Activated CD4-positive, alpha-beta T cell treated with anti-CD3 and anti-CD28 coated beads, Interleukin-2, amount 10 ng/mL, durations not matched to agents 7 days and 5 days (primary cell): ENCODE data around the gene ME2. TPM values are rescaled to one million over a fixed set of nuclear protein-coding genes. Genes with fewer than 3 reads are reported as not detected.

Source experiments
- CTCF ChIA-PET: fragments of 350-600 bp; sonication (Branson Sonifier 250); formaldehyde crosslinking; loops from one replicate; lab custom pipeline; 2021; ENCODE audit warnings: antibody characterized with exemption; lab: Charles Lee
- POLR2A ChIA-PET: fragments of 350-600 bp; sonication (Branson Sonifier 250); formaldehyde crosslinking; loops from one replicate; lab custom pipeline; 2021; ENCODE audit warnings: antibody characterized with exemption; lab: Charles Lee
- DNase-seq: peaks from one replicate; pipeline ENCODE4 v3.0.0-alpha.2; 2020
- H3K27ac Mint-ChIP-seq: one replicate; pipeline ENCODE4 v1.8.0; 2021; ENCODE audit warnings: mild to moderate bottlenecking, moderate library complexity, mixed read lengths
- H3K27me3 Mint-ChIP-seq: one replicate; pipeline ENCODE4 v1.8.0; 2021; ENCODE audit warnings: mixed read lengths
- H3K36me3 Mint-ChIP-seq: one replicate; pipeline ENCODE4 v1.8.0; 2021; ENCODE audit warnings: low read depth, mixed read lengths
- H3K4me1 Mint-ChIP-seq: one replicate; pipeline ENCODE4 v1.8.0; 2021; ENCODE audit warnings: mixed read lengths
- H3K4me3 Mint-ChIP-seq: one replicate; pipeline ENCODE4 v1.8.0; 2021; ENCODE audit warnings: mild to moderate bottlenecking, moderate library complexity, mixed read lengths
- H3K9me3 Mint-ChIP-seq: one replicate; pipeline ENCODE4 v1.8.0; 2021; ENCODE audit warnings: mixed read lengths
- total RNA-seq, 2 experiments: library from RNA; stranded (reverse); gene quantifications; one replicate each; pipeline ENCODE4 v1.2.3, GENCODE V29; 2021

ME2 gene
- total RNA-seq, 2 experiments from 2014 or later, result 84.1 to 98.5 TPM

GRCh38 chr18:50902797-50903196, 23.9 kb downstream of the ME2 start:
- Mint-ChIP-seq H3K4me3 (no peak overlapping the region), H3K27ac (no peak overlapping the region), H3K4me1 (peaks cover 4% of the 10 kb centered on the region), H3K36me3 (peaks cover 77% of the 10 kb centered on the region), H3K27me3 (no peaks in the 10 kb centered on the region), H3K9me3 (peaks cover 11% of the 10 kb centered on the region)
- DNase-seq, result no peak
- POLR2A ChIA-PET, result no interaction called here
- CTCF ChIA-PET, result interaction anchor here (1.1 kb wide), 1 partner anchor 8 kb away, joined by 3 read pairs; no protein-coding TSS in a partner anchor

GRCh38 chr18:50906843-50907242, 27.9 kb downstream of the ME2 start:
- Mint-ChIP-seq H3K27ac (no peak overlapping the region), H3K4me3 (no peak overlapping the region), H3K27me3 (no peaks in the 10 kb centered on the region), H3K36me3 (peaks cover 73% of the 10 kb centered on the region), H3K4me1 (peaks cover 9% of the 10 kb centered on the region), H3K9me3 (peaks cover 3% of the 10 kb centered on the region)
- POLR2A ChIA-PET, result no interaction called here
- CTCF ChIA-PET, result interaction anchor here (0.9 kb wide), 1 partner anchor 18 kb away, joined by 3 read pairs; no protein-coding TSS in a partner anchor
- DNase-seq, result no peak

- Mint-ChIP-seq H3K36me3 (peaks cover 77% of the 10 kb centered on the region), H3K4me1 (peaks cover 9% of the 10 kb centered on the region), H3K27ac (peak overlapping the region; percentile 9), H3K9me3 (peaks cover 3% of the 10 kb centered on the region), H3K4me3 (no peak overlapping the region), H3K27me3 (no peaks in the 10 kb centered on the region)
- CTCF ChIA-PET, result interaction anchor here (0.6 to 0.9 kb wide), 3 partner anchors 17 to 106 kb away, joined by 3 to 4 read pairs (median 4); no protein-coding TSS in a partner anchor
- POLR2A ChIA-PET, result no interaction called here
- DNase-seq, result no peak
Measured at GRCh38 chr18:50909261-50909660, 30.3 kb downstream of the ME2 start.

GRCh38 chr18:50911006-50911405, 32.1 kb downstream of the ME2 start:
- Mint-ChIP-seq H3K27ac (no peak overlapping the region), H3K9me3 (peaks cover 3% of the 10 kb centered on the region), H3K4me1 (peaks cover 13% of the 10 kb centered on the region), H3K27me3 (no peaks in the 10 kb centered on the region), H3K36me3 (peaks cover 68% of the 10 kb centered on the region), H3K4me3 (no peak overlapping the region)
- ChIA-PET CTCF (interaction anchor here (1.1 kb wide), 1 partner anchor 9 kb away, joined by 3 read pairs; no protein-coding TSS in a partner anchor), POLR2A (interaction anchor here (1.0 kb wide), 1 partner anchor 119 kb away, joined by 3 read pairs; the partner anchor contains the start of gene SMAD4)
- DNase-seq, result no peak

- Mint-ChIP-seq H3K36me3 (peaks cover 58% of the 10 kb centered on the region), H3K9me3 (no peaks in the 10 kb centered on the region), H3K4me1 (peaks cover 6% of the 10 kb centered on the region), H3K4me3 (no peak overlapping the region), H3K27me3 (no peaks in the 10 kb centered on the region), H3K27ac (no peak overlapping the region)
- POLR2A ChIA-PET, result no interaction called here
- CTCF ChIA-PET, result no interaction called here
- no peak for DNase-seq
Measured at GRCh38 chr18:50917021-50917420, 38.1 kb downstream of the ME2 start.

GRCh38 chr18:50918153-50918552, 39.2 kb downstream of the ME2 start:
- H3K4me3 Mint-ChIP-seq, result no peak overlapping the region
- POLR2A ChIA-PET, result no interaction called here
- no peak overlapping the region for H3K27ac Mint-ChIP-seq
- CTCF ChIA-PET, result no interaction called here
- H3K4me1 Mint-ChIP-seq, result peaks cover 6% of the 10 kb centered on the region
- DNase-seq, result no peak
- no peaks in the 10 kb centered on the region for H3K9me3 Mint-ChIP-seq
- no peaks in the 10 kb centered on the region for H3K27me3 Mint-ChIP-seq
- H3K36me3 Mint-ChIP-seq, result peaks cover 63% of the 10 kb centered on the region

GRCh38 chr18:50924372-50924771, 45.5 kb downstream of the ME2 start:
- Mint-ChIP-seq H3K36me3 (peaks cover 76% of the 10 kb centered on the region), H3K9me3 (peaks cover 12% of the 10 kb centered on the region), H3K27me3 (no peaks in the 10 kb centered on the region), H3K4me3 (no peak overlapping the region), H3K27ac (no peak overlapping the region), H3K4me1 (no peaks in the 10 kb centered on the region)
- ChIA-PET POLR2A (no interaction called here), CTCF (no interaction called here)
- no peak for DNase-seq

- Mint-ChIP-seq H3K36me3 (peaks cover 65% of the 10 kb centered on the region), H3K4me3 (no peak overlapping the region), H3K4me1 (no peaks in the 10 kb centered on the region), H3K9me3 (peaks cover 12% of the 10 kb centered on the region), H3K27me3 (no peaks in the 10 kb centered on the region), H3K27ac (no peak overlapping the region)
- DNase-seq, result no peak
- CTCF ChIA-PET, result no interaction called here
- POLR2A ChIA-PET, result no interaction called here
Measured at GRCh38 chr18:50926521-50926920, 47.6 kb downstream of the ME2 start.

- H3K4me1 Mint-ChIP-seq, result no peaks in the 10 kb centered on the region
- H3K27me3 Mint-ChIP-seq, result no peaks in the 10 kb centered on the region
- H3K4me3 Mint-ChIP-seq, result no peak overlapping the region
- ChIA-PET CTCF (no interaction called here), POLR2A (no interaction called here)
- H3K9me3 Mint-ChIP-seq, result peaks cover 12% of the 10 kb centered on the region
- H3K36me3 Mint-ChIP-seq, result peaks cover 52% of the 10 kb centered on the region
- no peak overlapping the region for H3K27ac Mint-ChIP-seq
- DNase-seq, result no peak
Measured at GRCh38 chr18:50928551-50928950, 49.6 kb downstream of the ME2 start.

- no peaks in the 10 kb centered on the region for H3K9me3 Mint-ChIP-seq
- no peak overlapping the region for H3K4me3 Mint-ChIP-seq
- ChIA-PET POLR2A (no interaction called here), CTCF (no interaction called here)
- peaks cover 4% of the 10 kb centered on the region for H3K4me1 Mint-ChIP-seq
- peaks cover 34% of the 10 kb centered on the region for H3K36me3 Mint-ChIP-seq
- DNase-seq, result no peak
- H3K27ac Mint-ChIP-seq, result no peak overlapping the region
- no peaks in the 10 kb centered on the region for H3K27me3 Mint-ChIP-seq
Measured at GRCh38 chr18:50933684-50934083, 54.8 kb downstream of the ME2 start.

- no peak overlapping the region for H3K4me3 Mint-ChIP-seq
- no peak for DNase-seq
- CTCF ChIA-PET, result no interaction called here
- POLR2A ChIA-PET, result no interaction called here
- H3K36me3 Mint-ChIP-seq, result peaks cover 29% of the 10 kb centered on the region
- no peak overlapping the region for H3K27ac Mint-ChIP-seq
- H3K9me3 Mint-ChIP-seq, result no peaks in the 10 kb centered on the region
- H3K27me3 Mint-ChIP-seq, result no peaks in the 10 kb centered on the region
- H3K4me1 Mint-ChIP-seq, result peaks cover 4% of the 10 kb centered on the region
Measured at GRCh38 chr18:50934545-50935211, 55.8 kb downstream of the ME2 start.

- POLR2A ChIA-PET, result no interaction called here
- Mint-ChIP-seq H3K27me3 (no peaks in the 10 kb centered on the region), H3K9me3 (no peaks in the 10 kb centered on the region), H3K4me1 (peaks cover 4% of the 10 kb centered on the region), H3K4me3 (no peak overlapping the region), H3K36me3 (peaks cover 34% of the 10 kb centered on the region), H3K27ac (no peak overlapping the region)
- CTCF ChIA-PET, result interaction anchor here (0.9 kb wide), 1 partner anchor 27 kb away, joined by 4 read pairs; no protein-coding TSS in a partner anchor
- DNase-seq, result no peak
Measured at GRCh38 chr18:50935493-50936191, 56.7 kb downstream of the ME2 start.

- POLR2A ChIA-PET, result no interaction called here
- no peak overlapping the region for H3K27ac Mint-ChIP-seq
Measured at GRCh38 chr18:50937183-50937582, 58.3 kb downstream of the ME2 start.

More at GRCh38 chr18:50937183-50937582, 58.3 kb downstream of the ME2 start:
- no peaks in the 10 kb centered on the region for H3K9me3 Mint-ChIP-seq
- CTCF ChIA-PET, result no interaction called here
- no peak for DNase-seq
- no peak overlapping the region for H3K4me3 Mint-ChIP-seq
- peaks cover 4% of the 10 kb centered on the region for H3K4me1 Mint-ChIP-seq
- H3K36me3 Mint-ChIP-seq, result peaks cover 36% of the 10 kb centered on the region
- no peaks in the 10 kb centered on the region for H3K27me3 Mint-ChIP-seq
